ENCODE data around the gene RBM10.
"Not testable (repeated sequence)": the region's sequence is repeated elsewhere in the genome, so short reads cannot be mapped to it uniquely, and the experiment has no call there.

The RBM10 gene
- 31.3 to 68.3 (median 44.2) reads per million in 17 experiments for total RNA-seq

- DNase-seq = peak; percentile 94 to 96 (median 96)
These were observed at the start of gene RBM10, which contains the start of gene NDUFB11 for GRCh38 chrX:47144626-47145394. Gene RBM10 (plus strand): TSS chrX:47145221. CDS start chrX:47147482, 2,261 bp downstream. Gene NDUFB11 (minus strand): TSS chrX:47144702. CDS start chrX:47144679, 23 bp downstream.

- DNase-seq = no peak
These were observed 48.0 kb upstream of the RBM10 start for GRCh38 chrX:47097018-47097417.

- no peak for DNase-seq
These were observed 46.5 kb upstream of the RBM10 start for GRCh38 chrX:47098338-47099094.

GRCh38 chrX:47101206-47101605 lies 43.8 kb upstream of the RBM10 start:
- DNase-seq = no peak

- not testable (repeated sequence) for DNase-seq
These were observed 33.9 kb upstream of the RBM10 start for GRCh38 chrX:47110936-47111615.

- DNase-seq = no peak
These were observed 32.6 kb upstream of the RBM10 start for GRCh38 chrX:47112316-47112954.

GRCh38 chrX:47116551-47117110 lies 28.4 kb upstream of the RBM10 start:
- not testable (repeated sequence) for DNase-seq

GRCh38 chrX:47124466-47124865 lies 20.6 kb upstream of the RBM10 start:
- not testable (repeated sequence) for DNase-seq

- peak; percentile 90 to 94 (median 92) for DNase-seq
These were observed 15.7 kb upstream of the RBM10 start for GRCh38 chrX:47129157-47129898.

- no peak for DNase-seq
These were observed 15.1 kb upstream of the RBM10 start for GRCh38 chrX:47129899-47130358.

- no peak for DNase-seq
These were observed 11.5 kb upstream of the RBM10 start for GRCh38 chrX:47133493-47133892.

GRCh38 chrX:47135650-47136049 lies 9.4 kb upstream of the RBM10 start:
- DNase-seq = not testable (repeated sequence)

GRCh38 chrX:47138171-47138570 lies 6.8 kb upstream of the RBM10 start:
- no peak for DNase-seq

GRCh38 chrX:47143894-47144625 lies 961 bp upstream of the RBM10 start:
- DNase-seq = peak; percentile 18 to 69 (median 48)

GRCh38 chrX:47145395-47146120 lies 537 bp downstream of the RBM10 start:
- no peak for DNase-seq

- DNase-seq = peak in 1 of 4 experiments; percentile 2
These were observed 1.3 kb downstream of the RBM10 start for GRCh38 chrX:47146121-47146935.

- no peak for DNase-seq
These were observed 2.2 kb downstream of the RBM10 start for GRCh38 chrX:47146936-47147859.

- no peak for DNase-seq
These were observed 3.9 kb downstream of the RBM10 start for GRCh38 chrX:47148946-47149345.

All from suppressor macrophage (primary cell).